IPS DF 6.9 (cell line): ENCODE results near the gene PANK1.
A peak's percentile ranks its signal among the peaks of the same experiment; 100 is the strongest.

Experiments used
- DNase-seq: peaks from one replicate; pipeline ENCODE4 v3.0.0-alpha.2; 2013; ENCODE audit warnings: low read depth, low spot score
- H3K27ac ChIP-seq: one replicate; pipeline ENCODE4 v1.5.1; 2013; ENCODE audit warnings: low read length, control low read depth
- H3K27me3 ChIP-seq: 2 replicates; pipeline ENCODE4 v1.6.1; 2013; ENCODE audit warnings: mild to moderate bottlenecking, low read length; ENCODE audit not compliant: control insufficient read depth, insufficient read depth
- H3K36me3 ChIP-seq: 2 replicates; pipeline ENCODE4 v1.6.1; 2013; ENCODE audit warnings: low read length; ENCODE audit not compliant: control insufficient read depth, insufficient read depth
- H3K4me1 ChIP-seq: 2 replicates; pipeline ENCODE4 v1.6.1; 2013; ENCODE audit warnings: low read length; ENCODE audit not compliant: control insufficient read depth, insufficient read depth
- H3K4me3 ChIP-seq: 2 replicates; pipeline ENCODE4 v1.5.1; 2013; ENCODE audit warnings: mild to moderate bottlenecking, low read length
- H3K9me3 ChIP-seq: 2 replicates; pipeline ENCODE4 v1.6.1; 2013; ENCODE audit warnings: low read length, inconsistent platforms; ENCODE audit not compliant: control insufficient read depth, insufficient read depth
- WGBS: extraction: QIAGEN DNeasy Blood & Tissue Kit; methylation state at CpG from one replicate; pipeline ENCODE4 v1.1.7; 2013; ENCODE audit warnings: mixed read lengths, missing lambda C conversion rate; ENCODE audit not compliant: insufficient read length, insufficient coverage; 5-methylcytosine and 5-hydroxymethylcytosine counted together

The PANK1 gene

DNA sequence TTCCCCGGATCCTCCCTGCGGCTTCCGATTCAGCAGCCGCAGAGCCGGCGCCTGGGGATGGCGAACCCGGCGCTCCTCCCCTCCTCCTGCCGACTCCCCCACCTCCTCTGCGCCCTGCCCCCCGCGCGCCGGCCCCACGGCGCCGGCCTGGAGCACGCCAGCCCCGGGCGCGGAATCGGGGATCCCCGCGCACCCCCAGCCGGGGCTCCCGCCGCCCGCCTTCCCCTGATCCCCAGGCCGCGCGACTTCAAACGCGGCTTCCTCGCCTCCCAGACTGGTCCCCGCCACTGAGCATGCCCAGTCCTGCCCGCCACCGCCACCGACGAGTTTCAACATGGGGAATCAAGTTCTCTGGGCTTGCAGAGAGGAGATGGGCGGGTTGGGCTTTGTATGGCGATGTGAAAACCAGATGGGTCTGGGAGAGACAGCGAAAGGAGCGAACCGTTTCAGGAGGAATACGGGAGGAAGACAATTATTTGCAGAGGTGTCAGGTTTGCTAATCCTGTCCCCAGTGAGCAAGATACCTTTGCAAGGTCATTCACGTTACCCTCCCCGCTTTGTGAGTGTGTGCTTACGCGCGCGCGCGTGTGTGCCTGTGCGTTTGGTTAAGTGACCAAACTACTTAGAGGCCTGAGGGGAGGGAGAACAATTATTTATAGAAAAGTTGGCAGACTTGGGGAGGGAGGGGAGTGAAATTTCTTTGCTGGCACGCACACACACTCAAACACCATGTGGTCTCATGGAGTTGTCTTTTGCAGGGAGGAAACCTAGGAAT, at the start of gene PANK1:
Gene PANK1, minus strand, starts transcription at position 276 of the 775 bp plus-strand sequence. CDS start 351 bp downstream, outside the sequence.
- WGBS: no CpG with 5 or more reads among the region's 56 CpGs

DNA sequence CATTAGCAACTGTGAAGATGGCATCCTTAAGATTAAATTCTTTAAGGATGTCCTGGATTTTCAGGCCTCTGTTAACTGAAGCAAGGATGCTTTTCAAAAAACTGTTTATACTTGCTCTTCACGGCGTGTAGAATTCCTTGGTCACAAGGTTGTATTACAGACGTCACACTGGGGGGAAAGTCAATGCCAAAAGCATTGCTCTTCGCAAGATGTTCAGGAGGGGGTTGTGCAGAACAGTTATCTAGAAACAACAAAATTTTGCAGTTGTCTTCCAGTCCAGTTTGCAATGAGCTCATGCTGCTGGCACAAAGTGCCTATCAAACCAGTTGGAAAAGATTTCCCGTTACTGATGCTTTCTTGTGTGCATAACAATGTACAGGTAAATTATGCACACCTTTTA, 48.1 kb upstream of the PANK1 start:
- WGBS: no CpG with 5 or more reads among the region's 5 CpGs
- H3K27me3 ChIP-seq: no peaks in the 10 kb centered on the region
- no peak overlapping the region for H3K27ac ChIP-seq
- DNase-seq: no peak
- peaks cover 2% of the 10 kb centered on the region; the same call in 1 of the 2 replicates for H3K4me1 ChIP-seq
- H3K9me3 ChIP-seq: no peaks in the 10 kb centered on the region
- H3K4me3 ChIP-seq: no peak overlapping the region
- H3K36me3 ChIP-seq: no peaks in the 10 kb centered on the region

More for the DNA sequence above, at the start of gene PANK1:
- H3K27ac ChIP-seq: no peak within 1 kb of the TSS
- no peaks in the 10 kb centered on the region for H3K27me3 ChIP-seq
- no peaks in the 10 kb centered on the region for H3K9me3 ChIP-seq
- H3K4me1 ChIP-seq: no peaks in the 10 kb centered on the region; the same call in 1 of the 2 replicates
- DNase-seq: no peak
- no peaks in the 10 kb centered on the region for H3K36me3 ChIP-seq
- peak within 1 kb of the TSS; percentile 78 for H3K4me3 ChIP-seq

DNA sequence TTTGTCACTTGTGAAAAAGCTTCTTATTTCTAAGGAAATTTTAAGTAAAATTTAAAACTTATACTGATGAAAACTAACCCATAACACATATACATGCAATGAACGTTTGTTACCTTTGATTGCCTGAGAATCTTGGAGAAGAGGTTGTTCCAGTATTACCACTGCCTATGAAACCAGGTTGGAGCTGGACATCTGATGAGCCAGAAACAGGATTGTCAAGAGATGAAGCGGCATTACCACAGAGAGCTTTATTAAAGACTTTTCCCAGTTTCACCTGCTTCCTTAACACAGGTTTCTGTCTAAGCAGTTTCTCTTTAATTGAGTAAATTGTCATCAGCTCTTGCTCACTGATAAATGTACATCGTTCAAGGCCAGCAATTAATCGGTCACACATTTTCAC, 47.4 kb upstream of the PANK1 start:
- Histone ChIP-seq H3K9me3 (no peaks in the 10 kb centered on the region), H3K4me1 (peaks cover 2% of the 10 kb centered on the region; the same call in 1 of the 2 replicates), H3K4me3 (no peak overlapping the region), H3K27ac (no peak overlapping the region), H3K27me3 (no peaks in the 10 kb centered on the region), H3K36me3 (no peaks in the 10 kb centered on the region)
- no CpG with 5 or more reads among the region's 4 CpGs for WGBS
- no peak for DNase-seq

- H3K4me1 ChIP-seq: no peaks in the 10 kb centered on the region
- WGBS: no CpG with 5 or more reads among the region's 2 CpGs
- H3K36me3 ChIP-seq: no peaks in the 10 kb centered on the region
- no peaks in the 10 kb centered on the region for H3K9me3 ChIP-seq
- no peak overlapping the region for H3K4me3 ChIP-seq
- H3K27me3 ChIP-seq: no peaks in the 10 kb centered on the region
- H3K27ac ChIP-seq: no peak overlapping the region
- no peak for DNase-seq
Observed at GRCh38 chr10:89690027-89690426, 45.0 kb upstream of the PANK1 start.

DNA sequence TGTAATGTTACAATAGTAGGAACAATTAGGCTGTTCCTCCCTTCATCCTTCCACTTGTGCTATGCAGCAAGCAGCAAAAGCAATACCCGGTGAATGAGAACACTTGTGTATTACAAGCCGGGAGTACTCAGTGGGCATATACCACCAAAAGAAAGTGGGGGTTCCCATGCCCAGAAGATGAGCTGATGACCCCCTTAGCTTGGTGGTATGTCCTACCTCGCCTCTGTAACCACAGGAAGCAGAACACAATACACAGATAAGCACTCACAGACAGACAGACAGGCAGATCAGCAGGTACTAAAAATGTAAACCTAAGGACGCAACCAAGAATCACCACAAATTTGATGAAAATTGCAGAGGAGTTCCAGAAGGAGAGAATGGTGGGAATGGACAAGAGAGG, 40.9 kb upstream of the PANK1 start:
- H3K9me3 ChIP-seq: no peaks in the 10 kb centered on the region
- H3K4me3 ChIP-seq: no peak overlapping the region
- no CpG with 5 or more reads among the region's 4 CpGs for whole genome bisulfite sequencing
- no peaks in the 10 kb centered on the region for H3K27me3 ChIP-seq
- H3K36me3 ChIP-seq: no peaks in the 10 kb centered on the region
- DNase-seq: no peak
- no peak overlapping the region for H3K27ac ChIP-seq
- no peaks in the 10 kb centered on the region for H3K4me1 ChIP-seq

- H3K4me1 ChIP-seq: no peaks in the 10 kb centered on the region
- no peaks in the 10 kb centered on the region for H3K36me3 ChIP-seq
- H3K4me3 ChIP-seq: no peak overlapping the region
- H3K27me3 ChIP-seq: no peaks in the 10 kb centered on the region
- H3K9me3 ChIP-seq: no peaks in the 10 kb centered on the region
- H3K27ac ChIP-seq: no peak overlapping the region
- DNase-seq: no peak
- WGBS: no CpG with 5 or more reads among the region's 2 CpGs
Observed at GRCh38 chr10:89684604-89685003, 39.6 kb upstream of the PANK1 start.

- H3K36me3 ChIP-seq: no peaks in the 10 kb centered on the region
- no peak for DNase-seq
- no peak overlapping the region for H3K27ac ChIP-seq
- H3K9me3 ChIP-seq: no peaks in the 10 kb centered on the region
- no peaks in the 10 kb centered on the region for H3K27me3 ChIP-seq
- no peak overlapping the region for H3K4me3 ChIP-seq
- H3K4me1 ChIP-seq: no peaks in the 10 kb centered on the region
- no CpG with 5 or more reads among the region's 5 CpGs for WGBS
Observed at GRCh38 chr10:89683883-89684282, 38.8 kb upstream of the PANK1 start.

- Histone ChIP-seq H3K9me3 (no peaks in the 10 kb centered on the region), H3K36me3 (no peaks in the 10 kb centered on the region), H3K27ac (no peak overlapping the region), H3K27me3 (no peaks in the 10 kb centered on the region), H3K4me3 (no peak overlapping the region), H3K4me1 (no peaks in the 10 kb centered on the region)
- no peak for DNase-seq
- WGBS: no CpG with 5 or more reads among the region's 3 CpGs
Observed at GRCh38 chr10:89679986-89680385, 34.9 kb upstream of the PANK1 start.

GRCh38 chr10:89677341-89677740, 32.3 kb upstream of the PANK1 start:
- Histone ChIP-seq H3K36me3 (no peaks in the 10 kb centered on the region), H3K4me3 (no peak overlapping the region), H3K9me3 (no peaks in the 10 kb centered on the region), H3K4me1 (no peaks in the 10 kb centered on the region), H3K27ac (no peak overlapping the region), H3K27me3 (no peaks in the 10 kb centered on the region)
- DNase-seq: no peak

DNA sequence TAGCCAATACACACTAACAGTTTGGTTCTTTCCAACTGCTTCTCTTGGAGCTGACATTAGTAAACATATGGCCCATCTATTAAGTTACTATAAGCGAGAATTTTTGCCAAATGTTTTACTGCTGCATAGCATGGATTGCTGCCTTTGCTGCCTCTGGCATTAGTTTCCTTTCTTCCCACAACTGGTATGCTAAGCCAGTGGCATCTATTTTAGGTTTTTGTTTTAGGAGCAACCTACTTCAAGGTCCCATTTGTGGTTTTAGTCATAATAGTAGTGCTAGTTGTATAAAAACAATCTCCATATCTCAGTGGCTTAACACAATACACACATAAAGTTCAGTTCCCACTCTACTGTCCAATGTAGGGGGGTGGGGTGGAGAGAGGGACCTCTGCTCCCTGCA, 25.9 kb upstream of the PANK1 start:
- H3K9me3 ChIP-seq: no peaks in the 10 kb centered on the region
- H3K27ac ChIP-seq: no peak overlapping the region
- no peak for DNase-seq
- no peaks in the 10 kb centered on the region for H3K4me1 ChIP-seq
- no peaks in the 10 kb centered on the region for H3K27me3 ChIP-seq
- WGBS: no CpG with 5 or more reads among the region's 1 CpG
- H3K36me3 ChIP-seq: no peaks in the 10 kb centered on the region
- H3K4me3 ChIP-seq: no peak overlapping the region

GRCh38 chr10:89669985-89670384, 24.9 kb upstream of the PANK1 start:
- WGBS: no CpG with 5 or more reads among the region's 1 CpG
- no peaks in the 10 kb centered on the region for H3K27me3 ChIP-seq
- no peak overlapping the region for H3K27ac ChIP-seq
- H3K4me3 ChIP-seq: no peak overlapping the region
- H3K4me1 ChIP-seq: no peaks in the 10 kb centered on the region
- no peaks in the 10 kb centered on the region for H3K36me3 ChIP-seq
- no peak for DNase-seq
- H3K9me3 ChIP-seq: no peaks in the 10 kb centered on the region
